Measurements from ENCODE around the gene SLC25A38.
A peak's percentile ranks its signal among the peaks of the same experiment; 100 is the strongest.

Gene SLC25A38

GRCh38 chr3:39378088-39378487 is 5.1 kb upstream of the SLC25A38 start:
- peak; percentile 57 to 64 for DNase-seq

- DNase-seq = no peak
Measured at GRCh38 chr3:39378957-39379777, 4.0 kb upstream of the SLC25A38 start.

- DNase-seq = no peak
Measured at GRCh38 chr3:39379778-39380155, 3.4 kb upstream of the SLC25A38 start.

GRCh38 chr3:39381432-39381831 is 1.7 kb upstream of the SLC25A38 start:
- no peak for DNase-seq

GRCh38 chr3:39383881-39384664 is 903 bp downstream of the SLC25A38 start:
- peak; percentile 93 to 94 for DNase-seq

GRCh38 chr3:39384665-39385000 is 1.5 kb downstream of the SLC25A38 start:
- DNase-seq = no peak

GRCh38 chr3:39385456-39386090 is 2.4 kb downstream of the SLC25A38 start:
- no peak for DNase-seq

GRCh38 chr3:39386318-39386717 is 3.1 kb downstream of the SLC25A38 start:
- DNase-seq = no peak

GRCh38 chr3:39387411-39387975 is 4.3 kb downstream of the SLC25A38 start:
- no peak for DNase-seq

- DNase-seq = no peak
Measured at GRCh38 chr3:39388153-39388552, 5.0 kb downstream of the SLC25A38 start.

- no peak for DNase-seq
Measured at GRCh38 chr3:39388741-39389248, 5.6 kb downstream of the SLC25A38 start.

- DNase-seq = no peak
Measured at GRCh38 chr3:39390181-39390580, 7.0 kb downstream of the SLC25A38 start.

GRCh38 chr3:39396690-39397089 is 13.5 kb downstream of the SLC25A38 start:
- no peak for DNase-seq

- DNase-seq = no peak
Measured at GRCh38 chr3:39398700-39399099, 15.5 kb downstream of the SLC25A38 start.

- DNase-seq = no peak
Measured at GRCh38 chr3:39401983-39402382, 18.8 kb downstream of the SLC25A38 start.

GRCh38 chr3:39404943-39405686 is 21.9 kb downstream of the SLC25A38 start:
- no peak for DNase-seq

- DNase-seq = no peak
Measured at GRCh38 chr3:39405687-39406367, 22.7 kb downstream of the SLC25A38 start.

- peak; percentile 94 to 96 for DNase-seq
Measured at GRCh38 chr3:39406368-39407258, 23.4 kb downstream of the SLC25A38 start, which contains the start of gene RPSA. RPSA (plus strand) TSS chr3:39406720; CDS start chr3:39407654, 934 bp downstream.

GRCh38 chr3:39407259-39407629 is 24.1 kb downstream of the SLC25A38 start:
- no peak for DNase-seq

GRCh38 chr3:39407773-39408492 is 24.8 kb downstream of the SLC25A38 start:
- DNase-seq = no peak
